ES-I3 (cell line): ENCODE results near the gene CALHM2.
"Not testable (repeated sequence)": the region's sequence is repeated elsewhere in the genome, so short reads cannot be mapped to it uniquely, and the experiment has no call there.

ENCODE experiments used
- H3K36me3 ChIP-seq: 2 replicates; pipeline ENCODE4 v1.6.1; 2013; ENCODE audit warnings: mild to moderate bottlenecking, low read length, control low read depth, moderate library complexity; ENCODE audit not compliant: insufficient read depth
- H3K4me1 ChIP-seq: 2 replicates; pipeline ENCODE4 v1.6.1; 2013; ENCODE audit warnings: mild to moderate bottlenecking, control low read depth, low read length; ENCODE audit not compliant: insufficient read depth
- H3K9ac ChIP-seq: 2 replicates; pipeline ENCODE4 v1.6.1; 2013; ENCODE audit warnings: low read depth, mild to moderate bottlenecking, low read length, moderate library complexity
- H3K9me3 ChIP-seq: 2 replicates; pipeline ENCODE4 v1.6.1; 2013; ENCODE audit warnings: mild to moderate bottlenecking, low read length, moderate library complexity; ENCODE audit not compliant: control insufficient read depth, insufficient read depth

The CALHM2 gene

GRCh38 chr10:103429647-103430046, 22.5 kb downstream of the CALHM2 start:
- no peak overlapping the region for H3K9ac ChIP-seq
- no peaks in the 10 kb centered on the region for H3K4me1 ChIP-seq
- no peaks in the 10 kb centered on the region for H3K9me3 ChIP-seq
- H3K36me3 ChIP-seq: peaks cover 37% of the 10 kb centered on the region

GRCh38 chr10:103428989-103429643, 23.1 kb downstream of the CALHM2 start:
- Histone ChIP-seq H3K4me1 (no peaks in the 10 kb centered on the region), H3K36me3 (peaks cover 40% of the 10 kb centered on the region), H3K9ac (no peak overlapping the region), H3K9me3 (no peaks in the 10 kb centered on the region)

GRCh38 chr10:103427866-103428265, 24.3 kb downstream of the CALHM2 start:
- Histone ChIP-seq H3K9me3 (no peaks in the 10 kb centered on the region), H3K36me3 (peaks cover 38% of the 10 kb centered on the region), H3K9ac (no peak overlapping the region), H3K4me1 (no peaks in the 10 kb centered on the region)

- no peaks in the 10 kb centered on the region for H3K4me1 ChIP-seq
- no peak overlapping the region for H3K9ac ChIP-seq
- peaks cover 39% of the 10 kb centered on the region for H3K36me3 ChIP-seq
- no peaks in the 10 kb centered on the region for H3K9me3 ChIP-seq
These were observed 28.4 kb downstream of the CALHM2 start for GRCh38 chr10:103423748-103424147.

- H3K9me3 ChIP-seq: no peaks in the 10 kb centered on the region
- H3K36me3 ChIP-seq: peaks cover 60% of the 10 kb centered on the region
- H3K4me1 ChIP-seq: no peaks in the 10 kb centered on the region
- H3K9ac ChIP-seq: no peak overlapping the region
These were observed 33.1 kb downstream of the CALHM2 start for GRCh38 chr10:103419101-103419500.

GRCh38 chr10:103417601-103418000, 34.6 kb downstream of the CALHM2 start:
- Histone ChIP-seq H3K36me3 (peaks cover 66% of the 10 kb centered on the region), H3K4me1 (no peaks in the 10 kb centered on the region), H3K9ac (no peak overlapping the region), H3K9me3 (no peaks in the 10 kb centered on the region)

- not testable (repeated sequence) for H3K4me1 ChIP-seq, H3K9ac ChIP-seq, H3K9me3 ChIP-seq
- H3K36me3 ChIP-seq: peaks cover 63% of the 10 kb centered on the region
These were observed 35.1 kb downstream of the CALHM2 start for GRCh38 chr10:103417148-103417469.

GRCh38 chr10:103416436-103417147, 35.6 kb downstream of the CALHM2 start:
- no peaks in the 10 kb centered on the region for H3K9me3 ChIP-seq
- no peak overlapping the region for H3K9ac ChIP-seq
- H3K4me1 ChIP-seq: no peaks in the 10 kb centered on the region
- peaks cover 65% of the 10 kb centered on the region for H3K36me3 ChIP-seq

- Histone ChIP-seq H3K36me3 (peaks cover 68% of the 10 kb centered on the region), H3K9ac (no peak overlapping the region), H3K4me1 (no peaks in the 10 kb centered on the region), H3K9me3 (no peaks in the 10 kb centered on the region)
These were observed 36.6 kb downstream of the CALHM2 start for GRCh38 chr10:103415581-103415980.

GRCh38 chr10:103413564-103413963, 38.6 kb downstream of the CALHM2 start:
- no peaks in the 10 kb centered on the region for H3K4me1 ChIP-seq
- H3K9ac ChIP-seq: no peak overlapping the region
- peaks cover 66% of the 10 kb centered on the region for H3K36me3 ChIP-seq
- H3K9me3 ChIP-seq: no peaks in the 10 kb centered on the region

GRCh38 chr10:103397191-103397825, 54.9 kb downstream of the CALHM2 start:
- H3K4me1 ChIP-seq: peaks cover 4% of the 10 kb centered on the region
- peak overlapping the region; percentile 97 for H3K9ac ChIP-seq
- peaks cover 28% of the 10 kb centered on the region for H3K36me3 ChIP-seq
- H3K9me3 ChIP-seq: no peaks in the 10 kb centered on the region

GRCh38 chr10:103396789-103397087, 55.4 kb downstream of the CALHM2 start:
- Histone ChIP-seq H3K9me3 (no peaks in the 10 kb centered on the region), H3K9ac (peak overlapping the region; percentile 97), H3K36me3 (peaks cover 29% of the 10 kb centered on the region), H3K4me1 (peaks cover 4% of the 10 kb centered on the region)
